Breast epithelium (tissue), 3 donors: Measurements from ENCODE around the gene LINGO3.

Experiments
- POLR2AphosphoS5 ChIP-seq, 3 donors: sonication (generic); formaldehyde crosslinking; IDR thresholded peaks; one replicate each; pipeline ENCODE4 v1.6.1; 2017; ENCODE audit warnings: antibody characterized with exemption in 3 of 3
- TF ChIP-seq, protein P1 (sequence below), 3 donors: fragments of 450-650 bp; IDR thresholded peaks; one replicate each; pipeline ENCODE4 v1.5.1; 2016 to 2017; ENCODE audit warnings: antibody characterized with exemption in 3 of 3, mild to moderate bottlenecking in 3 of 3, moderate library complexity in 3 of 3

DNA sequence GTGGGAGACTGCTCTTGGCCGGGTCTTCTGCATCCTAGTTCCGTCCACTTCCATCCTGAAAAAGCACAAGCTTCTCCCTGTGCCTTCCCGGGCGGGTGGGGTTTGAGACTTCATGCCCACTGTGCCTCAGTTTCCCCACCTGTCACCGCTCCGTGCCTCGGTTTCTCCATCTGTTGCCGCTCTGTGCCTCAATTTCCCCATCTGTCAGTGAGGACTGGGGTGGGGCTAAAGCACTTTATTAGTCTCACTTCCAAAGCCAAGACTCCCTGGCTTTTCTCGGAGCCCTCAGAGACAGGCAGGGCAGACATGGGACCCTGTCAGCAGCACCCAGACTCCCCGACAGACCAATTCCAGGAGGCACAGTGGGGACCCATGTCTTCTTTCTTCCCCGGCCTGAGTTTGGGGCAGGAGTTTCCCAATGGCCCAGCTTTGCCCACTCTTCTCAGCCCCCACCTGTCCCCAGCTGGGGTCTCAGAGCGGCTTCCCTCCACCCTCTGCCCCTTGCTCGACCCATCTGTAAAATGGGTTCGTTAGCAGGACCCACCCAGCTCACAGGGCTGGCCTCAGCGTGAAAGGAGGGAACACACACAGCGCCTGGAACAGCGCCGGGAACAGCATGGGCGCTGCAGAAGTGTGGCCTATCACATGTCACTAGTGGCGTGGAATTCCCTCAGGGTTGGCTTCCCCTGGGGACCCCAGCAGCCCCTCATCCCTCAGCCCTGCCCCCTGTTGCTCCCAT, 21.4 kb downstream of the LINGO3 start:
- no peak for TF ChIP-seq POLR2AphosphoS5 (IDR thresholded peaks at IDR 0.05)
- TF ChIP-seq, protein P1, sequence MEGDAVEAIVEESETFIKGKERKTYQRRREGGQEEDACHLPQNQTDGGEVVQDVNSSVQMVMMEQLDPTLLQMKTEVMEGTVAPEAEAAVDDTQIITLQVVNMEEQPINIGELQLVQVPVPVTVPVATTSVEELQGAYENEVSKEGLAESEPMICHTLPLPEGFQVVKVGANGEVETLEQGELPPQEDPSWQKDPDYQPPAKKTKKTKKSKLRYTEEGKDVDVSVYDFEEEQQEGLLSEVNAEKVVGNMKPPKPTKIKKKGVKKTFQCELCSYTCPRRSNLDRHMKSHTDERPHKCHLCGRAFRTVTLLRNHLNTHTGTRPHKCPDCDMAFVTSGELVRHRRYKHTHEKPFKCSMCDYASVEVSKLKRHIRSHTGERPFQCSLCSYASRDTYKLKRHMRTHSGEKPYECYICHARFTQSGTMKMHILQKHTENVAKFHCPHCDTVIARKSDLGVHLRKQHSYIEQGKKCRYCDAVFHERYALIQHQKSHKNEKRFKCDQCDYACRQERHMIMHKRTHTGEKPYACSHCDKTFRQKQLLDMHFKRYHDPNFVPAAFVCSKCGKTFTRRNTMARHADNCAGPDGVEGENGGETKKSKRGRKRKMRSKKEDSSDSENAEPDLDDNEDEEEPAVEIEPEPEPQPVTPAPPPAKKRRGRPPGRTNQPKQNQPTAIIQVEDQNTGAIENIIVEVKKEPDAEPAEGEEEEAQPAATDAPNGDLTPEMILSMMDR (IDR thresholded peaks at IDR 0.05), result no peak
